ENCODE results near the gene METTL25B. TPM values are rescaled to one million over a fixed set of nuclear protein-coding genes. Genes with fewer than 3 reads are reported as not detected.

METTL25B gene
- total and polyA plus RNA-seq, 2 of the 13 experiments (the other 11 are each of a cell fraction or from before 2014, with no cell fraction given) = 11.9 to 24.0 TPM

GRCh38 chr1:156740741-156741480 lies 12.6 kb downstream of the METTL25B start, which contains the start of gene MRPL24 (continued):
- TF ChIP-seq MTA1 (CRISPR knock-in tag; IDR thresholded peaks at IDR 0.05; ENCODE audit: borderline replicate concordance) (peak; percentile 76; the same call in 1 of the 2 replicates), PRDM15 (CRISPR knock-in tag; IDR thresholded peaks at IDR 0.05) (peak; percentile 57; the same call in 1 of the 2 replicates), ZNF775 (CRISPR knock-in tag; IDR thresholded peaks at IDR 0.05; ENCODE audit: borderline replicate concordance) (peak; percentile 52; the same call in 1 of the 2 replicates), ATF4 (CRISPR knock-in tag; IDR thresholded peaks at IDR 0.05) (0 out of 4 replicates have a peak, but pooled peaks of 1 of the 2 experiments have one; percentile 60), EED (CRISPR knock-in tag; IDR thresholded peaks at IDR 0.05) (peak; percentile 82; the same call in 1 of the 2 replicates), SAFB2 (CRISPR knock-in tag; IDR thresholded peaks at IDR 0.05; ENCODE audit: borderline replicate concordance, low read depth) (peak; percentile 92), HNRNPLL (IDR thresholded peaks at IDR 0.05; ENCODE audit: low read depth, low read length, poor library complexity, severe bottlenecking) (no peak), ZNF670 (CRISPR knock-in tag; IDR thresholded peaks at IDR 0.05; ENCODE audit: borderline replicate concordance) (peak; percentile 70; the same call in 1 of the 2 replicates), ZNF784 (CRISPR knock-in tag; IDR thresholded peaks at IDR 0.05; ENCODE audit: borderline replicate concordance) (peak; percentile 88), SRSF1 (optimal IDR thresholded peaks at IDR 0.05; ENCODE audit: low read depth, low read length) (peak; percentile 50)
- TF ChIP-seq, protein P1, sequence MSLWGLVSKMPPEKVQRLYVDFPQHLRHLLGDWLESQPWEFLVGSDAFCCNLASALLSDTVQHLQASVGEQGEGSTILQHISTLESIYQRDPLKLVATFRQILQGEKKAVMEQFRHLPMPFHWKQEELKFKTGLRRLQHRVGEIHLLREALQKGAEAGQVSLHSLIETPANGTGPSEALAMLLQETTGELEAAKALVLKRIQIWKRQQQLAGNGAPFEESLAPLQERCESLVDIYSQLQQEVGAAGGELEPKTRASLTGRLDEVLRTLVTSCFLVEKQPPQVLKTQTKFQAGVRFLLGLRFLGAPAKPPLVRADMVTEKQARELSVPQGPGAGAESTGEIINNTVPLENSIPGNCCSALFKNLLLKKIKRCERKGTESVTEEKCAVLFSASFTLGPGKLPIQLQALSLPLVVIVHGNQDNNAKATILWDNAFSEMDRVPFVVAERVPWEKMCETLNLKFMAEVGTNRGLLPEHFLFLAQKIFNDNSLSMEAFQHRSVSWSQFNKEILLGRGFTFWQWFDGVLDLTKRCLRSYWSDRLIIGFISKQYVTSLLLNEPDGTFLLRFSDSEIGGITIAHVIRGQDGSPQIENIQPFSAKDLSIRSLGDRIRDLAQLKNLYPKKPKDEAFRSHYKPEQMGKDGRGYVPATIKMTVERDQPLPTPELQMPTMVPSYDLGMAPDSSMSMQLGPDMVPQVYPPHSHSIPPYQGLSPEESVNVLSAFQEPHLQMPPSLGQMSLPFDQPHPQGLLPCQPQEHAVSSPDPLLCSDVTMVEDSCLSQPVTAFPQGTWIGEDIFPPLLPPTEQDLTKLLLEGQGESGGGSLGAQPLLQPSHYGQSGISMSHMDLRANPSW (CRISPR knock-in tag; IDR thresholded peaks at IDR 0.05; ENCODE audit: borderline replicate concordance) = peak; percentile 87; the same call in 1 of the 2 replicates
- TF ChIP-seq, protein P2, sequence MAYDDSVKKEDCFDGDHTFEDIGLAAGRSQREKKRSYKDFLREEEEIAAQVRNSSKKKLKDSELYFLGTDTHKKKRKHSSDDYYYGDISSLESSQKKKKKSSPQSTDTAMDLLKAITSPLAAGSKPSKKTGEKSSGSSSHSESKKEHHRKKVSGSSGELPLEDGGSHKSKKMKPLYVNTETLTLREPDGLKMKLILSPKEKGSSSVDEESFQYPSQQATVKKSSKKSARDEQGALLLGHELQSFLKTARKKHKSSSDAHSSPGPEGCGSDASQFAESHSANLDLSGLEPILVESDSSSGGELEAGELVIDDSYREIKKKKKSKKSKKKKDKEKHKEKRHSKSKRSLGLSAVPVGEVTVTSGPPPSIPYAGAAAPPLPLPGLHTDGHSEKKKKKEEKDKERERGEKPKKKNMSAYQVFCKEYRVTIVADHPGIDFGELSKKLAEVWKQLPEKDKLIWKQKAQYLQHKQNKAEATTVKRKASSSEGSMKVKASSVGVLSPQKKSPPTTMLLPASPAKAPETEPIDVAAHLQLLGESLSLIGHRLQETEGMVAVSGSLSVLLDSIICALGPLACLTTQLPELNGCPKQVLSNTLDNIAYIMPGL (CRISPR knock-in tag; IDR thresholded peaks at IDR 0.05; ENCODE audit: borderline replicate concordance in 1 of 2, low read depth in 1 of 2) = peak; percentile 73 to 93
- TF ChIP-seq, protein P3, sequence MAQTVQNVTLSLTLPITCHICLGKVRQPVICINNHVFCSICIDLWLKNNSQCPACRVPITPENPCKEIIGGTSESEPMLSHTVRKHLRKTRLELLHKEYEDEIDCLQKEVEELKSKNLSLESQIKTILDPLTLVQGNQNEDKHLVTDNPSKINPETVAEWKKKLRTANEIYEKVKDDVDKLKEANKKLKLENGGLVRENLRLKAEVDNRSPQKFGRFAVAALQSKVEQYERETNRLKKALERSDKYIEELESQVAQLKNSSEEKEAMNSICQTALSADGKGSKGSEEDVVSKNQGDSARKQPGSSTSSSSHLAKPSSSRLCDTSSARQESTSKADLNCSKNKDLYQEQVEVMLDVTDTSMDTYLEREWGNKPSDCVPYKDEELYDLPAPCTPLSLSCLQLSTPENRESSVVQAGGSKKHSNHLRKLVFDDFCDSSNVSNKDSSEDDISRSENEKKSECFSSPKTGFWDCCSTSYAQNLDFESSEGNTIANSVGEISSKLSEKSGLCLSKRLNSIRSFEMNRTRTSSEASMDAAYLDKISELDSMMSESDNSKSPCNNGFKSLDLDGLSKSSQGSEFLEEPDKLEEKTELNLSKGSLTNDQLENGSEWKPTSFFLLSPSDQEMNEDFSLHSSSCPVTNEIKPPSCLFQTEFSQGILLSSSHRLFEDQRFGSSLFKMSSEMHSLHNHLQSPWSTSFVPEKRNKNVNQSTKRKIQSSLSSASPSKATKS (CRISPR knock-in tag; IDR thresholded peaks at IDR 0.05) = peak; percentile 84; the same call in 1 of the 2 replicates

Data from HepG2 (cell line).